Trophoblast cell (in vitro differentiated cells and primary cell): ENCODE results near the gene SDHA.

Source experiments
- DNase-seq, 2 donors: peaks; one replicate each; pipeline ENCODE4 v3.0.0-alpha.2; 2016
- H2AFZ ChIP-seq: 2 replicates; pipeline ENCODE4 v1.6.1; 2013; ENCODE audit warnings: low read length, moderate library complexity, mild to moderate bottlenecking; ENCODE audit not compliant: insufficient read depth, poor library complexity
- H2AK5ac ChIP-seq: 2 replicates; pipeline ENCODE4 v1.6.1; 2013; ENCODE audit warnings: mild to moderate bottlenecking, low read length
- H2BK120ac ChIP-seq: 2 replicates; pipeline ENCODE4 v1.6.1; 2013; ENCODE audit warnings: low read length, mild to moderate bottlenecking, moderate library complexity; ENCODE audit not compliant: insufficient read depth, poor library complexity
- H2BK12ac ChIP-seq: 2 replicates; pipeline ENCODE4 v1.6.1; 2013; ENCODE audit warnings: mild to moderate bottlenecking, low read length, moderate library complexity
- H2BK5ac ChIP-seq: 2 replicates; pipeline ENCODE4 v1.6.1; 2013; ENCODE audit warnings: low read length, low read depth, moderate library complexity, mild to moderate bottlenecking; ENCODE audit not compliant: poor library complexity
- H3K14ac ChIP-seq: 2 replicates; pipeline ENCODE4 v1.6.1; 2013; ENCODE audit warnings: mild to moderate bottlenecking, low read length
- H3K18ac ChIP-seq: 2 replicates; pipeline ENCODE4 v1.6.1; 2013; ENCODE audit warnings: mild to moderate bottlenecking, low read length
- H3K23ac ChIP-seq: 2 replicates; pipeline ENCODE4 v1.6.1; 2013; ENCODE audit warnings: low read length
- H3K27ac ChIP-seq: 2 replicates; pipeline ENCODE4 v1.5.1; 2013; ENCODE audit warnings: low read depth, mild to moderate bottlenecking, inconsistent platforms, low read length, moderate library complexity
- H3K27me3 ChIP-seq: 2 replicates; pipeline ENCODE4 v1.6.1; 2013; ENCODE audit warnings: inconsistent platforms, mild to moderate bottlenecking, low read length, moderate library complexity; ENCODE audit not compliant: insufficient read depth
- H3K36me3 ChIP-seq, 2 experiments: 1 replicate in 1 of 2; 2 replicates in 1 of 2; pipeline ENCODE4 v1.6.1; 2013; ENCODE audit warnings: low read length in 2 of 2, mild to moderate bottlenecking in 2 of 2, moderate library complexity in 1 of 2; ENCODE audit not compliant: insufficient read depth in 2 of 2, control insufficient read depth in 1 of 2
- H3K4ac ChIP-seq: 2 replicates; pipeline ENCODE4 v1.6.1; 2013; ENCODE audit warnings: low read depth, mild to moderate bottlenecking, low read length, moderate library complexity
- H3K4me1 ChIP-seq, 2 experiments: 1 replicate in 1 of 2; 2 replicates in 1 of 2; pipeline ENCODE4 v1.6.1; 2013; ENCODE audit warnings: low read length in 2 of 2, mild to moderate bottlenecking in 2 of 2, moderate library complexity in 1 of 2; ENCODE audit not compliant: insufficient read depth in 2 of 2, control insufficient read depth in 1 of 2
- H3K4me2 ChIP-seq: 2 replicates; pipeline ENCODE4 v1.6.1; 2013; ENCODE audit warnings: inconsistent platforms, mild to moderate bottlenecking, low read length, moderate library complexity
- H3K4me3 ChIP-seq: 2 replicates; pipeline ENCODE4 v1.5.1; 2013; ENCODE audit warnings: mild to moderate bottlenecking, low read depth, low read length, inconsistent platforms
- H3K79me1 ChIP-seq: one replicate; pipeline ENCODE4 v1.6.1; 2013; ENCODE audit warnings: low read length
- H3K79me2 ChIP-seq: 2 replicates; pipeline ENCODE4 v1.6.1; 2013; ENCODE audit warnings: low read length, mild to moderate bottlenecking; ENCODE audit not compliant: control insufficient read depth, insufficient read depth, poor library complexity
- H3K9ac ChIP-seq: 2 replicates; pipeline ENCODE4 v1.6.1; 2013; ENCODE audit warnings: mild to moderate bottlenecking, low read length
- H3K9me3 ChIP-seq: 2 replicates; pipeline ENCODE4 v1.6.1; 2013; ENCODE audit warnings: low read depth, mild to moderate bottlenecking, control low read depth, inconsistent platforms, low read length; ENCODE audit not compliant: insufficient read depth
- H4K12ac ChIP-seq: 2 replicates; pipeline ENCODE4 v1.6.1; 2013; ENCODE audit warnings: low read depth, mild to moderate bottlenecking, low read length, moderate library complexity
- H4K8ac ChIP-seq: 2 replicates; pipeline ENCODE4 v1.6.1; 2013; ENCODE audit warnings: low read depth, mild to moderate bottlenecking, low read length, moderate library complexity
- H4K91ac ChIP-seq: one replicate; pipeline ENCODE4 v1.6.1; 2013; ENCODE audit warnings: low read depth, mild to moderate bottlenecking, low read length, moderate library complexity
- WGBS: extraction: QIAGEN DNeasy Blood & Tissue Kit; methylation state at CpG from one replicate; pipeline ENCODE4 v1.1.7; 2013; ENCODE audit warnings: missing lambda C conversion rate; ENCODE audit not compliant: insufficient read length, insufficient coverage; ENCODE audit errors: extremely low coverage; 5-methylcytosine and 5-hydroxymethylcytosine counted together

The SDHA gene

GRCh38 chr5:204966-205670 lies 13.0 kb upstream of the SDHA start:
- H2BK12ac ChIP-seq: no peak overlapping the region
- no peak overlapping the region for H4K91ac ChIP-seq
- H3K79me2 ChIP-seq: no peaks in the 10 kb centered on the region
- H3K4ac ChIP-seq: no peak overlapping the region
- H2BK120ac ChIP-seq: no peak overlapping the region
- no peak overlapping the region for H3K27ac ChIP-seq
- H2AFZ ChIP-seq: no peak overlapping the region
- H3K4me2 ChIP-seq: no peak overlapping the region
- no peak overlapping the region for H3K14ac ChIP-seq
- H3K36me3 ChIP-seq: peaks cover 18 to 20% of the 10 kb centered on the region in 2 experiments
- H4K8ac ChIP-seq: no peak overlapping the region
- DNase-seq: no peak
- no peak overlapping the region for H3K23ac ChIP-seq
- H3K4me1 ChIP-seq: peaks cover 2 to 6% of the 10 kb centered on the region in 2 experiments
- H3K79me1 ChIP-seq: no peaks in the 10 kb centered on the region
- WGBS: no CpG with 5 or more reads among the region's 30 CpGs
- no peak overlapping the region for H2BK5ac ChIP-seq
- no peak overlapping the region for H4K12ac ChIP-seq
- H3K18ac ChIP-seq: no peak overlapping the region
- no peaks in the 10 kb centered on the region for H3K27me3 ChIP-seq
- no peak overlapping the region for H2AK5ac ChIP-seq
- no peak overlapping the region for H3K4me3 ChIP-seq
- no peak overlapping the region for H3K9ac ChIP-seq
- no peaks in the 10 kb centered on the region for H3K9me3 ChIP-seq

- H3K27ac ChIP-seq: no peak overlapping the region
- no peak overlapping the region for H2AFZ ChIP-seq
- no peak overlapping the region for H2AK5ac ChIP-seq
- no peak overlapping the region for H3K4ac ChIP-seq
- no peak overlapping the region for H3K4me3 ChIP-seq
- H4K12ac ChIP-seq: no peak overlapping the region
- no peak overlapping the region for H3K23ac ChIP-seq
- no peaks in the 10 kb centered on the region for H3K9me3 ChIP-seq
- no peaks in the 10 kb centered on the region for H3K79me1 ChIP-seq
- H2BK5ac ChIP-seq: no peak overlapping the region
- no peak overlapping the region for H3K14ac ChIP-seq
- no peak overlapping the region for H2BK120ac ChIP-seq
- no peak overlapping the region for H3K4me2 ChIP-seq
- H3K4me1 ChIP-seq: peaks cover 2 to 6% of the 10 kb centered on the region in 2 experiments
- no peaks in the 10 kb centered on the region for H3K27me3 ChIP-seq
- H2BK12ac ChIP-seq: no peak overlapping the region
- WGBS: no CpG with 5 or more reads among the region's 11 CpGs
- H3K79me2 ChIP-seq: no peaks in the 10 kb centered on the region
- no peak for DNase-seq
- H4K91ac ChIP-seq: no peak overlapping the region
- peaks cover 18 to 20% of the 10 kb centered on the region in 2 experiments for H3K36me3 ChIP-seq
- no peak overlapping the region for H4K8ac ChIP-seq
- H3K18ac ChIP-seq: no peak overlapping the region
- H3K9ac ChIP-seq: no peak overlapping the region
Measured at GRCh38 chr5:206406-206805, 11.7 kb upstream of the SDHA start.

GRCh38 chr5:206927-207536 lies 11.1 kb upstream of the SDHA start:
- Histone ChIP-seq H3K4me3 (no peak overlapping the region), H3K18ac (no peak overlapping the region), H3K27ac (no peak overlapping the region), H3K9ac (no peak overlapping the region), H2AFZ (no peak overlapping the region), H3K23ac (no peak overlapping the region), H4K8ac (no peak overlapping the region), H3K14ac (no peak overlapping the region), H3K4me2 (no peak overlapping the region), H4K91ac (no peak overlapping the region), H3K4me1 (peaks cover 2 to 6% of the 10 kb centered on the region in 2 experiments), H2BK120ac (no peak overlapping the region), H3K9me3 (no peaks in the 10 kb centered on the region), H3K4ac (no peak overlapping the region), H2BK12ac (no peak overlapping the region), H3K79me2 (no peaks in the 10 kb centered on the region), H4K12ac (no peak overlapping the region), H2AK5ac (no peak overlapping the region), H3K36me3 (peaks cover 18 to 20% of the 10 kb centered on the region in 2 experiments), H3K79me1 (no peaks in the 10 kb centered on the region), H2BK5ac (no peak overlapping the region), H3K27me3 (no peaks in the 10 kb centered on the region)
- no peak for DNase-seq
- no CpG with 5 or more reads among the region's 8 CpGs for WGBS

- no peak overlapping the region for H3K27ac ChIP-seq
- peaks cover 2 to 6% of the 10 kb centered on the region in 2 experiments for H3K4me1 ChIP-seq
- no CpG with 5 or more reads among the region's 14 CpGs for WGBS
- H3K36me3 ChIP-seq: peaks cover 18 to 20% of the 10 kb centered on the region in 2 experiments
- H3K9me3 ChIP-seq: no peaks in the 10 kb centered on the region
- no peak overlapping the region for H3K4ac ChIP-seq
- H3K18ac ChIP-seq: no peak overlapping the region
- no peak overlapping the region for H2BK5ac ChIP-seq
- no peaks in the 10 kb centered on the region for H3K79me1 ChIP-seq
- no peak overlapping the region for H3K23ac ChIP-seq
- H2BK12ac ChIP-seq: no peak overlapping the region
- H2AFZ ChIP-seq: no peak overlapping the region
- no peak overlapping the region for H4K12ac ChIP-seq
- no peak overlapping the region for H3K14ac ChIP-seq
- H3K27me3 ChIP-seq: no peaks in the 10 kb centered on the region
- peak overlapping the region; percentile 9 for H3K9ac ChIP-seq
- DNase-seq: no peak
- no peak overlapping the region for H2BK120ac ChIP-seq
- H3K4me2 ChIP-seq: no peak overlapping the region
- no peaks in the 10 kb centered on the region for H3K79me2 ChIP-seq
- H3K4me3 ChIP-seq: no peak overlapping the region
- H4K8ac ChIP-seq: no peak overlapping the region
- no peak overlapping the region for H4K91ac ChIP-seq
- H2AK5ac ChIP-seq: no peak overlapping the region
Measured at GRCh38 chr5:207599-207998, 10.5 kb upstream of the SDHA start.
